ENCODE measurements around the gene C1orf52. TPM values are rescaled to one million over a fixed set of nuclear protein-coding genes. Genes with fewer than 3 reads are reported as not detected.

Gene C1orf52
- total and polyA plus RNA-seq, 2 of the 13 experiments (the other 11 are each of a cell fraction or from before 2014, with no cell fraction given), result 19.4 to 27.4 TPM

DNA sequence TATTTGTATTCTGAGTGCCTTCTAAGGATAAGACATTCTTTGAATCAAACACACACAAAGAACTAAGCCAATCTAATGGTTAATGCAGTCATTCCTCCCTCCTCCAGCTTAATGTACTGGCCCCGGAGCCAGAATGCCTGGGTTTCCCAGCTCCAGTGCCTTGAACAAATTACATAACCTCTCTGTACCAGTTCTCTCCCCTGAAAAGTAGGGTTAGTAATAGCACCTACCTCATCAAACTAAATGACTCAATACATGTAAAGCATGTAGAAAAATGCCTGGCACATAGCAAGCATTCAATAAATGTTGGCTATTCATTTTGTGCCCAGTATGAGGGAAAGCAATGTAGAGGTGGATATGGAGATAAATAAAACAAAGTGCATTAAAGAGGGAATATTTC, 14.0 kb downstream of the C1orf52 start:
- no peaks in the 10 kb centered on the region for H3K36me3 ChIP-seq (replicated peaks in 1 of 2; ENCODE audit: control insufficient read depth in 1 of 2, insufficient read depth in 2 of 2, low read length in 2 of 2)
- ChIA-PET POLR2A (no interaction called here), CTCF (ENCODE audit: low intra/inter-chr PET ratio, low total read pairs) (no interaction called here)
- no peak overlapping the region for H3K4me2 ChIP-seq (ENCODE audit: low read depth, low read length)
- no peaks in the 10 kb centered on the region for H4K20me1 ChIP-seq (ENCODE audit: insufficient read depth, low read length)
- H2AFZ ChIP-seq (ENCODE audit: low read length), result no peak overlapping the region
- intact Hi-C loops (cut with micrococcal nuclease; ENCODE audit: unreplicated experiment) (no loop called here), in situ Hi-C loops (cut with HindIII; ENCODE audit: extremely low pct_ligation_motif_present, low pct_unique_long_range_greater_than_20kb) (no loop called here)
- FAIRE-seq (no peak), DNase-seq (ENCODE audit: low spot score) (no peak), ATAC-seq (no peak)
- no TSS peak for BruUV-seq (replicated peaks)
- 0 out of 2 replicates have a peak, but pooled peaks cover 7% of the 10 kb centered on the region for H3K4me1 ChIP-seq (ENCODE audit: insufficient read depth, low read length)
- 0% methylated on average over 1 of the region's 1 CpG for WGBS (ENCODE audit: low lambda C conversion rate)
- no peak overlapping the region for H3K27ac ChIP-seq (ENCODE audit: extremely low read length, insufficient read depth, low read length)
- no peak for TF ChIP-seq ZNF749 (CRISPR knock-in tag; IDR thresholded peaks at IDR 0.05; ENCODE audit: borderline replicate concordance)
- TF ChIP-seq ZNF652 (CRISPR knock-in tag; IDR thresholded peaks at IDR 0.05; ENCODE audit: borderline replicate concordance, low read depth), result no peak
- TF ChIP-seq ARNT (IDR thresholded peaks at IDR 0.05), result no peak
- TF ChIP-seq, protein P1, sequence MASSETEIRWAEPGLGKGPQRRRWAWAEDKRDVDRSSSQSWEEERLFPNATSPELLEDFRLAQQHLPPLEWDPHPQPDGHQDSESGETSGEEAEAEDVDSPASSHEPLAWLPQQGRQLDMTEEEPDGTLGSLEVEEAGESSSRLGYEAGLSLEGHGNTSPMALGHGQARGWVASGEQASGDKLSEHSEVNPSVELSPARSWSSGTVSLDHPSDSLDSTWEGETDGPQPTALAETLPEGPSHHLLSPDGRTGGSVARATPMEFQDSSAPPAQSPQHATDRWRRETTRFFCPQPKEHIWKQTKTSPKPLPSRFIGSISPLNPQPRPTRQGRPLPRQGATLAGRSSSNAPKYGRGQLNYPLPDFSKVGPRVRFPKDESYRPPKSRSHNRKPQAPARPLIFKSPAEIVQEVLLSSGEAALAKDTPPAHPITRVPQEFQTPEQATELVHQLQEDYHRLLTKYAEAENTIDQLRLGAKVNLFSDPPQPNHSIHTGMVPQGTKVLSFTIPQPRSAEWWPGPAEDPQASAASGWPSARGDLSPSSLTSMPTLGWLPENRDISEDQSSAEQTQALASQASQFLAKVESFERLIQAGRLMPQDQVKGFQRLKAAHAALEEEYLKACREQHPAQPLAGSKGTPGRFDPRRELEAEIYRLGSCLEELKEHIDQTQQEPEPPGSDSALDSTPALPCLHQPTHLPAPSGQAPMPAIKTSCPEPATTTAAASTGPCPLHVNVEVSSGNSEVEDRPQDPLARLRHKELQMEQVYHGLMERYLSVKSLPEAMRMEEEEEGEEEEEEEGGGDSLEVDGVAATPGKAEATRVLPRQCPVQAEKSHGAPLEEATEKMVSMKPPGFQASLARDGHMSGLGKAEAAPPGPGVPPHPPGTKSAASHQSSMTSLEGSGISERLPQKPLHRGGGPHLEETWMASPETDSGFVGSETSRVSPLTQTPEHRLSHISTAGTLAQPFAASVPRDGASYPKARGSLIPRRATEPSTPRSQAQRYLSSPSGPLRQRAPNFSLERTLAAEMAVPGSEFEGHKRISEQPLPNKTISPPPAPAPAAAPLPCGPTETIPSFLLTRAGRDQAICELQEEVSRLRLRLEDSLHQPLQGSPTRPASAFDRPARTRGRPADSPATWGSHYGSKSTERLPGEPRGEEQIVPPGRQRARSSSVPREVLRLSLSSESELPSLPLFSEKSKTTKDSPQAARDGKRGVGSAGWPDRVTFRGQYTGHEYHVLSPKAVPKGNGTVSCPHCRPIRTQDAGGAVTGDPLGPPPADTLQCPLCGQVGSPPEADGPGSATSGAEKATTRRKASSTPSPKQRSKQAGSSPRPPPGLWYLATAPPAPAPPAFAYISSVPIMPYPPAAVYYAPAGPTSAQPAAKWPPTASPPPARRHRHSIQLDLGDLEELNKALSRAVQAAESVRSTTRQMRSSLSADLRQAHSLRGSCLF (CRISPR knock-in tag; IDR thresholded peaks at IDR 0.05; ENCODE audit: borderline replicate concordance), result no peak
- no peak for TF ChIP-seq U2AF2 (IDR thresholded peaks at IDR 0.05; ENCODE audit: low read depth, low read length)
- TF ChIP-seq ZNF230 (CRISPR knock-in tag; IDR thresholded peaks at IDR 0.05), result no peak
- TF ChIP-seq ZSCAN29 (CRISPR knock-in tag; conservative IDR thresholded peaks at IDR 0.05), result no peak
- TF ChIP-seq, protein P2, sequence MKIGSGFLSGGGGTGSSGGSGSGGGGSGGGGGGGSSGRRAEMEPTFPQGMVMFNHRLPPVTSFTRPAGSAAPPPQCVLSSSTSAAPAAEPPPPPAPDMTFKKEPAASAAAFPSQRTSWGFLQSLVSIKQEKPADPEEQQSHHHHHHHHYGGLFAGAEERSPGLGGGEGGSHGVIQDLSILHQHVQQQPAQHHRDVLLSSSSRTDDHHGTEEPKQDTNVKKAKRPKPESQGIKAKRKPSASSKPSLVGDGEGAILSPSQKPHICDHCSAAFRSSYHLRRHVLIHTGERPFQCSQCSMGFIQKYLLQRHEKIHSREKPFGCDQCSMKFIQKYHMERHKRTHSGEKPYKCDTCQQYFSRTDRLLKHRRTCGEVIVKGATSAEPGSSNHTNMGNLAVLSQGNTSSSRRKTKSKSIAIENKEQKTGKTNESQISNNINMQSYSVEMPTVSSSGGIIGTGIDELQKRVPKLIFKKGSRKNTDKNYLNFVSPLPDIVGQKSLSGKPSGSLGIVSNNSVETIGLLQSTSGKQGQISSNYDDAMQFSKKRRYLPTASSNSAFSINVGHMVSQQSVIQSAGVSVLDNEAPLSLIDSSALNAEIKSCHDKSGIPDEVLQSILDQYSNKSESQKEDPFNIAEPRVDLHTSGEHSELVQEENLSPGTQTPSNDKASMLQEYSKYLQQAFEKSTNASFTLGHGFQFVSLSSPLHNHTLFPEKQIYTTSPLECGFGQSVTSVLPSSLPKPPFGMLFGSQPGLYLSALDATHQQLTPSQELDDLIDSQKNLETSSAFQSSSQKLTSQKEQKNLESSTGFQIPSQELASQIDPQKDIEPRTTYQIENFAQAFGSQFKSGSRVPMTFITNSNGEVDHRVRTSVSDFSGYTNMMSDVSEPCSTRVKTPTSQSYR (CRISPR knock-in tag; IDR thresholded peaks at IDR 0.05; ENCODE audit: borderline replicate concordance), result no peak
- no peak for TF ChIP-seq PHF8 (CRISPR knock-in tag; IDR thresholded peaks at IDR 0.05)
- TF ChIP-seq, protein P3, sequence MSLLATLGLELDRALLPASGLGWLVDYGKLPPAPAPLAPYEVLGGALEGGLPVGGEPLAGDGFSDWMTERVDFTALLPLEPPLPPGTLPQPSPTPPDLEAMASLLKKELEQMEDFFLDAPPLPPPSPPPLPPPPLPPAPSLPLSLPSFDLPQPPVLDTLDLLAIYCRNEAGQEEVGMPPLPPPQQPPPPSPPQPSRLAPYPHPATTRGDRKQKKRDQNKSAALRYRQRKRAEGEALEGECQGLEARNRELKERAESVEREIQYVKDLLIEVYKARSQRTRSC (CRISPR knock-in tag; IDR thresholded peaks at IDR 0.05; ENCODE audit: low read depth), result no peak
- TF ChIP-seq BRD4 (CRISPR knock-in tag; IDR thresholded peaks at IDR 0.05), result no peak
- no peaks in the 10 kb centered on the region for H3K9me3 ChIP-seq (ENCODE audit: low read length)
- no peak overlapping the region for H3K4me3 ChIP-seq (replicated peaks in 1 of 3; ENCODE audit: insufficient read depth in 1 of 3, low read depth in 2 of 3, low read length in 3 of 3)
- no peak overlapping the region for H3K9ac ChIP-seq (ENCODE audit: insufficient read depth, low read depth, low read length)
- H3K79me2 ChIP-seq (ENCODE audit: insufficient read depth, low read length), result no peaks in the 10 kb centered on the region
- no peaks in the 10 kb centered on the region for H3K27me3 ChIP-seq (ENCODE audit: control insufficient read depth in 1 of 2, insufficient read depth in 2 of 2, low read length in 2 of 2)

Measured in HepG2 (cell line).